Brain microvascular endothelial cell (primary cell): Measurements from ENCODE around the gene IQSEC1.

ENCODE experiments used
- DNase-seq: peaks from one replicate; pipeline ENCODE4 v3.0.0-alpha.2; 2020
- H3K27ac ChIP-seq: fragments of 250-450 bp; sonication (Bioruptor Pico); 2 replicates; pipeline ENCODE4 v1.5.1; 2020; ENCODE audit warnings: mild to moderate bottlenecking, moderate library complexity
- H3K27me3 ChIP-seq: fragments of 250-450 bp; sonication (Bioruptor Pico); replicated peaks from 2 replicates; pipeline ENCODE4 v1.5.1; 2020; ENCODE audit warnings: mild to moderate bottlenecking
- H3K36me3 ChIP-seq: fragments of 250-450 bp; sonication (Bioruptor Pico); replicated peaks from 2 replicates; pipeline ENCODE4 v1.5.1; 2020; ENCODE audit warnings: mild to moderate bottlenecking
- H3K4me3 ChIP-seq: 2 replicates; pipeline ENCODE4 v1.5.1; 2011; ENCODE audit warnings: low read depth, mild to moderate bottlenecking, control low read depth, low read length, moderate library complexity
- CTCF ChIP-seq: IDR thresholded peaks from 2 replicates; pipeline ENCODE4 v1.5.1; 2011; ENCODE audit warnings: low read depth, mild to moderate bottlenecking, moderate library complexity, low read length, control low read depth, inconsistent platforms; ENCODE audit errors: missing control alignments
- in situ Hi-C: cut with HindIII; loops from 2 replicates; pipeline ENCODE4 v1.10.0; 2017; ENCODE audit warnings: low sequenced_read_pairs, low pct_ligation_motif_present

IQSEC1 gene

GRCh38 chr3:12947504-12948369, 125.5 kb downstream of the IQSEC1 start:
- in situ Hi-C loops: no loop called here
- peak; percentile 44 for DNase-seq
- Histone ChIP-seq H3K27ac (no peak overlapping the region), H3K27me3 (no peaks in the 10 kb centered on the region), H3K4me3 (no peak overlapping the region), H3K36me3 (no peaks in the 10 kb centered on the region)
- TF ChIP-seq CTCF: peak; percentile 50

- no peaks in the 10 kb centered on the region for H3K36me3 ChIP-seq
- in situ Hi-C loops: no loop called here
- H3K27me3 ChIP-seq: no peaks in the 10 kb centered on the region
- peak; percentile 11 for DNase-seq
- H3K27ac ChIP-seq: no peak overlapping the region
- H3K4me3 ChIP-seq: no peak overlapping the region
- no peak for TF ChIP-seq CTCF
Measured at GRCh38 chr3:12946649-12947316, 126.4 kb downstream of the IQSEC1 start.

- no peak for DNase-seq
- Histone ChIP-seq H3K4me3 (no peak overlapping the region), H3K27ac (no peak overlapping the region), H3K36me3 (no peaks in the 10 kb centered on the region), H3K27me3 (no peaks in the 10 kb centered on the region)
- in situ Hi-C loops: no loop called here
- no peak for TF ChIP-seq CTCF
Measured at GRCh38 chr3:12946251-12946648, 127.0 kb downstream of the IQSEC1 start.

GRCh38 chr3:12944849-12945248, 128.4 kb downstream of the IQSEC1 start:
- Histone ChIP-seq H3K27me3 (no peaks in the 10 kb centered on the region), H3K27ac (no peak overlapping the region), H3K36me3 (no peaks in the 10 kb centered on the region), H3K4me3 (no peak overlapping the region)
- in situ Hi-C loops: no loop called here
- no peak for TF ChIP-seq CTCF
- no peak for DNase-seq

- H3K27ac ChIP-seq: no peak overlapping the region
- H3K36me3 ChIP-seq: no peaks in the 10 kb centered on the region
- in situ Hi-C loops: no loop called here
- no peak overlapping the region for H3K4me3 ChIP-seq
- DNase-seq: no peak
- H3K27me3 ChIP-seq: no peaks in the 10 kb centered on the region
- no peak for TF ChIP-seq CTCF
Measured at GRCh38 chr3:12944413-12944812, 128.8 kb downstream of the IQSEC1 start.
